Glutamatergic neuron (in vitro differentiated cells): ENCODE data around the gene FSTL5. TPM values are rescaled to one million over a fixed set of nuclear protein-coding genes. Genes with fewer than 3 reads are reported as not detected.

Experiments used
- DNase-seq: peaks from one replicate; pipeline ENCODE4 v3.0.0; 2022
- H3K27ac Mint-ChIP-seq: one replicate; pipeline ENCODE4 v1.8.0; 2020; ENCODE audit warnings: mild to moderate bottlenecking, mixed read lengths, inconsistent platforms; ENCODE audit not compliant: unreplicated experiment
- H3K27me3 Mint-ChIP-seq: one replicate; pipeline ENCODE4 v1.8.0; 2020; ENCODE audit warnings: mild to moderate bottlenecking, moderate library complexity, mixed read lengths, inconsistent platforms; ENCODE audit not compliant: unreplicated experiment
- H3K36me3 Mint-ChIP-seq: one replicate; pipeline ENCODE4 v1.8.0; 2020; ENCODE audit warnings: mild to moderate bottlenecking, mixed read lengths, inconsistent platforms; ENCODE audit not compliant: unreplicated experiment
- H3K4me1 Mint-ChIP-seq: one replicate; pipeline ENCODE4 v1.8.0; 2020; ENCODE audit warnings: mild to moderate bottlenecking, low read depth, mixed read lengths, inconsistent platforms; ENCODE audit not compliant: unreplicated experiment
- H3K4me3 Mint-ChIP-seq: one replicate; pipeline ENCODE4 v1.8.0; 2020; ENCODE audit warnings: mild to moderate bottlenecking, mixed read lengths, inconsistent platforms; ENCODE audit not compliant: unreplicated experiment
- H3K9me3 Mint-ChIP-seq: one replicate; pipeline ENCODE4 v1.8.0; 2020; ENCODE audit warnings: mild to moderate bottlenecking, moderate library complexity, mixed read lengths, inconsistent platforms; ENCODE audit not compliant: unreplicated experiment
- total RNA-seq: library from RNA; stranded (reverse); fragmentation: NEBNext Ultra II Directional; extraction: Animal tissue kit (Norgen Biotek cat#: 25700); gene quantifications from one replicate; pipeline ENCODE4 v1.2.1, GENCODE V29; 2021; ENCODE audit not compliant: unreplicated experiment
- TF ChIP-seq, protein P1 (sequence below): fragments of 200-600 bp; sonication (generic); IDR thresholded peaks from one replicate; pipeline ENCODE4 v1.5.0; 2021; ENCODE audit not compliant: partially characterized antibody, unreplicated experiment

Gene FSTL5
- total RNA-seq, 1 donor from 2014 or later: 9.2 TPM

DNA sequence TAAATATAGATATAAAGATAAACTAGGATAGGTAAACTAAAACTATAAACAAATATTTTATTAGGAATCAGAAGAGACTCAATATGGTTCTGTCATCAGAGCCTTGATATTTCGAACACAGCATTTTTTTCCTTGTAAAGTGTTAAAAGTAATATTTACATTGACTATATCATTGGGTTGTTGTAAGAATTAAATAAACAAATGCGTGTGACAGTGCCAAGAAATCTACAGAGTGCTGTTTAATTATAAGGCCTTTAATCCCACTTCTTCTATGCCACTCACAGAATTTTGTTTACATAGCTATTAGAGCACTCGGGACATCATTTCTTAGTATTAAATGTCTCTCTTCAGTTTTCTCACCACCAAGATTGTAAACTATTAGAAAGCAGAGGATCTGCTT lies 807.4 kb downstream of the FSTL5 start:
- H3K27ac Mint-ChIP-seq: no peak overlapping the region
- no peak overlapping the region for H3K4me3 Mint-ChIP-seq
- no peaks in the 10 kb centered on the region for H3K36me3 Mint-ChIP-seq
- H3K27me3 Mint-ChIP-seq: no peaks in the 10 kb centered on the region
- TF ChIP-seq, protein P1, sequence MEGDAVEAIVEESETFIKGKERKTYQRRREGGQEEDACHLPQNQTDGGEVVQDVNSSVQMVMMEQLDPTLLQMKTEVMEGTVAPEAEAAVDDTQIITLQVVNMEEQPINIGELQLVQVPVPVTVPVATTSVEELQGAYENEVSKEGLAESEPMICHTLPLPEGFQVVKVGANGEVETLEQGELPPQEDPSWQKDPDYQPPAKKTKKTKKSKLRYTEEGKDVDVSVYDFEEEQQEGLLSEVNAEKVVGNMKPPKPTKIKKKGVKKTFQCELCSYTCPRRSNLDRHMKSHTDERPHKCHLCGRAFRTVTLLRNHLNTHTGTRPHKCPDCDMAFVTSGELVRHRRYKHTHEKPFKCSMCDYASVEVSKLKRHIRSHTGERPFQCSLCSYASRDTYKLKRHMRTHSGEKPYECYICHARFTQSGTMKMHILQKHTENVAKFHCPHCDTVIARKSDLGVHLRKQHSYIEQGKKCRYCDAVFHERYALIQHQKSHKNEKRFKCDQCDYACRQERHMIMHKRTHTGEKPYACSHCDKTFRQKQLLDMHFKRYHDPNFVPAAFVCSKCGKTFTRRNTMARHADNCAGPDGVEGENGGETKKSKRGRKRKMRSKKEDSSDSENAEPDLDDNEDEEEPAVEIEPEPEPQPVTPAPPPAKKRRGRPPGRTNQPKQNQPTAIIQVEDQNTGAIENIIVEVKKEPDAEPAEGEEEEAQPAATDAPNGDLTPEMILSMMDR: no peak
- no peaks in the 10 kb centered on the region for H3K9me3 Mint-ChIP-seq
- DNase-seq: no peak
- H3K4me1 Mint-ChIP-seq: no peaks in the 10 kb centered on the region

DNA sequence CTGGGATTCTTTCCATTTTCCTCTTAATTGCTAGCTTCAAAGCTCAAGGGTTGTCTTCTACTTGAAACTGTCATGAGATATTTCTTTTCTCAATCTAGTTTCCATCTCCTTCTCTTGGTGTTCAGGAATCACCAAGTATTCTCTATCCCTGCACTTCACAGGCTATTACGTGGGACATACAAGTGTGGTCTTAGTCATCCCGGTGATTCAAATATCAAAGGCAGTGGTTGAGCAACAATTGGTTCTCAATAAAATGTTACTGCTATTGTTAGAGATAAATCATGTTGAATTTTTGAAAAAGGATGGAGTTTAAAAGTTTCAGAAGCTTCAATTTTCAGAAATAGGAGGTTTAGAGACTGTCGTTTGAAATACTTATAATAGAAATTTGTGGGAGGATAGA lies 812.9 kb downstream of the FSTL5 start:
- Mint-ChIP-seq H3K27ac (no peak overlapping the region), H3K9me3 (no peaks in the 10 kb centered on the region), H3K27me3 (no peaks in the 10 kb centered on the region), H3K4me3 (no peak overlapping the region), H3K4me1 (no peaks in the 10 kb centered on the region), H3K36me3 (no peaks in the 10 kb centered on the region)
- TF ChIP-seq, protein P1: no peak
- DNase-seq: no peak

DNA sequence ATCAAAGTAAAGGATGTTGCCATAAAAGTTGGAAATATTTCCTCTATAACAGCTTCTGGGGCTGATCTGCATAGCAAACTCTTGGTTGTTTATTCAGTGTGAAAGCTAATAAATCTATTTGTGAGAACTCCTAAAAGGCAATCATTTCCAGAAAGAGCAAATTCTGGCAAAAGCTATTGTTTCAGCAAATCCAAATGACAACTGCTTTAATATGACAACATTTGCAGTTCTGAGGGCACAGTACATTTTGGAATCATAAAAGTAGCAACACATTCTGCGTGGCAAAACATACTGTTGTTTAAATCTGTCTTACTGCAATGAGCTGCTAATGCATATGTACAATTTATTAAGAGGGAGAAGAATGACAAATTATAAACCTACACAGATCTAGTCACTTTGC lies 818.1 kb downstream of the FSTL5 start:
- TF ChIP-seq, protein P1: no peak
- Mint-ChIP-seq H3K36me3 (no peaks in the 10 kb centered on the region), H3K27me3 (no peaks in the 10 kb centered on the region), H3K9me3 (no peaks in the 10 kb centered on the region), H3K27ac (no peak overlapping the region), H3K4me1 (no peaks in the 10 kb centered on the region), H3K4me3 (no peak overlapping the region)
- DNase-seq: no peak

DNA sequence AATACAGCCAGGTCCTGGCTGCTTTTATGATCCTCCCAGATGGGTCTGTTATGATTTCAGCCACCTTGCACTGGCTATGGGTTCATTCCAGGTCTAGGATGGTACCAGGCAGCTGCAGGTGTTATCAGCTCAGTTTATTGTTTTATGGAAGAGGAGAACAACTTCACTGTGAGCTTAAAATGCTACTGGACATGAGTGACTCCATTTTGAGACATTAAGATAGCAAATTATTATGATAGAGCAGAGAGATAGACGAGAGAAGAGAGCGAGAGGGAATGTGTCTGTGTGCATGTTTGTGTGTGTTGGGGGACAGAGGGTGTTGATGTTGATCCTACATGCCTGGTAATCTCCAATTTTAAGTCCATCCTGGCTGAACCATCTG lies 820.2 kb downstream of the FSTL5 start:
- H3K36me3 Mint-ChIP-seq: no peaks in the 10 kb centered on the region
- TF ChIP-seq, protein P1: no peak
- H3K4me3 Mint-ChIP-seq: no peak overlapping the region
- H3K9me3 Mint-ChIP-seq: no peaks in the 10 kb centered on the region
- H3K27ac Mint-ChIP-seq: no peak overlapping the region
- no peaks in the 10 kb centered on the region for H3K27me3 Mint-ChIP-seq
- H3K4me1 Mint-ChIP-seq: no peaks in the 10 kb centered on the region
- DNase-seq: no peak

DNA sequence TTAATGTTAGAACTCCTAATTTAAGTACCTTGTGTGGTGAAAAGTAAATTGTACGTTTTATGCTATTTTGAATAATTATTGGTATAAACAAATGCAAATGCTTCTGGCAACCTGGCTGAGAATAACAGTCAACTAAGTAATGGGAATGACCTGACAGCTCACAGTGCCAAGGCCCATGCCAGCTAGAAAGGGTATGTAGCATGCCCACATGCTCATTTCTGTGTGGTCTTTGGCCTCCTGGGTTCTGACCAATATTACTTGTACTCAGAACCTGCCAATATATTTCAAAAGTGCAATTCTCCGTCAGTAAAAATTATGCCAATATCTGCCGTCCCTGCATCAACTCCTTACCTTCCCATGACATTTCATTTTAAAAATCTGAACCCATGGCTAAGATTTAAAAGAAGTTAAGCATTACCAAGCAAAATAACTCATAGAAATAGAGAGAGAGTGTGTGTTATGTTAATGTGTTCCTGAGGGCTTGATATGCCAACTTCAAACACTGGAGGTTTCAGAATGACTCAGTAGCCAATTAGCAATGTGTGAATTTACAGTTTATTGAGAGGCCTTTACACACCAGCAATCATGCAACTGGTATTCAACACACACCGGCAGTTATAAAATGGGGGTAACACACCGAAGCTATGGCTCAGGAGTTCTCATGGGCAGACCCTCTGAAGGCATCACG lies 820.8 kb downstream of the FSTL5 start:
- Mint-ChIP-seq H3K4me1 (no peaks in the 10 kb centered on the region), H3K27ac (no peak overlapping the region), H3K9me3 (no peaks in the 10 kb centered on the region), H3K36me3 (no peaks in the 10 kb centered on the region), H3K27me3 (no peaks in the 10 kb centered on the region), H3K4me3 (no peak overlapping the region)
- no peak for DNase-seq
- TF ChIP-seq, protein P1: no peak
